DND-41 (cell line): ENCODE data around the gene GOT1.

Experiments used
- ATAC-seq: fragments of 200-7000 bp; cut with Tn5 transposase; 3 replicates; pipeline ENCODE4 v1.9.1; 2021; ENCODE audit warnings: low read depth; ENCODE audit not compliant: insufficient read depth
- DNase-seq: peaks from one replicate; pipeline ENCODE4 v3.0.0-alpha.2; 2020
- H2AFZ ChIP-seq: 2 replicates; pipeline ENCODE4 v1.6.0; 2012; ENCODE audit warnings: low read depth, low read length
- H3K27ac ChIP-seq: 2 replicates; pipeline ENCODE4 v1.5.1; 2012; ENCODE audit warnings: low read length, inconsistent platforms
- H3K27me3 ChIP-seq: fragments of 200-600 bp; sonication (generic); 2 replicates; pipeline ENCODE4 v1.6.0; 2012; ENCODE audit warnings: low read length, mild to moderate bottlenecking, inconsistent platforms; ENCODE audit not compliant: insufficient read depth, poor library complexity
- H3K36me3 ChIP-seq: 2 replicates; pipeline ENCODE4 v1.5.1; 2012; ENCODE audit warnings: low read length, inconsistent platforms; ENCODE audit not compliant: insufficient read depth
- H3K4me1 ChIP-seq: 2 replicates; pipeline ENCODE4 v1.5.1; 2012; ENCODE audit warnings: mild to moderate bottlenecking, low read length; ENCODE audit not compliant: insufficient read depth
- H3K4me2 ChIP-seq: 2 replicates; pipeline ENCODE4 v1.6.0; 2012; ENCODE audit warnings: mild to moderate bottlenecking, moderate library complexity, low read length, inconsistent platforms; ENCODE audit not compliant: insufficient read depth
- H3K4me3 ChIP-seq, 2 experiments: fragments of 200-600 bp in 1 of 2; shearing (Covaris generic) in 1 of 2; 2 replicates each; pipeline ENCODE4 v1.5.1; 2012 to 2016; ENCODE audit warnings: inconsistent platforms in 2 of 2, low read length in 2 of 2, mild to moderate bottlenecking in 2 of 2, low read depth in 1 of 2, moderate library complexity in 1 of 2
- H3K79me2 ChIP-seq: 2 replicates; pipeline ENCODE4 v1.6.0; 2012; ENCODE audit warnings: low read length, inconsistent platforms; ENCODE audit not compliant: insufficient read depth
- H3K9ac ChIP-seq: 2 replicates; pipeline ENCODE4 v1.6.0; 2012; ENCODE audit warnings: low read depth, mild to moderate bottlenecking, inconsistent platforms, low read length, moderate library complexity
- H3K9me3 ChIP-seq: 2 replicates; pipeline ENCODE4 v1.5.1; 2012; ENCODE audit warnings: low read length, moderate library complexity, mild to moderate bottlenecking, inconsistent platforms; ENCODE audit not compliant: insufficient read depth, severe bottlenecking
- H4K20me1 ChIP-seq: 2 replicates; pipeline ENCODE4 v1.6.0; 2012; ENCODE audit warnings: low read length; ENCODE audit not compliant: insufficient read depth
- EZH2 ChIP-seq: IDR thresholded peaks from 3 replicates; pipeline ENCODE4 v1.6.1; 2012; ENCODE audit warnings: borderline replicate concordance, low read depth, mild to moderate bottlenecking, moderate library complexity, low read length, inconsistent platforms; ENCODE audit not compliant: severe bottlenecking
- TF ChIP-seq, protein P1 (sequence below): IDR thresholded peaks from 2 replicates; pipeline ENCODE4 v1.5.1; 2012; ENCODE audit warnings: borderline replicate concordance, low read length, moderate library complexity, mild to moderate bottlenecking; ENCODE audit not compliant: poor library complexity, severe bottlenecking; ENCODE audit errors: extremely low read depth

The GOT1 gene

GRCh38 chr10:99369126-99369525 is 61.3 kb downstream of the GOT1 start:
- Histone ChIP-seq H3K9me3 (no peaks in the 10 kb centered on the region), H4K20me1 (no peaks in the 10 kb centered on the region), H2AFZ (no peak overlapping the region), H3K4me1 (no peaks in the 10 kb centered on the region), H3K9ac (no peak overlapping the region), H3K27me3 (peaks cover 16% of the 10 kb centered on the region), H3K27ac (no peak overlapping the region), H3K36me3 (no peaks in the 10 kb centered on the region), H3K4me3 (no peak overlapping the region), H3K79me2 (no peaks in the 10 kb centered on the region), H3K4me2 (no peak overlapping the region)
- DNase-seq (no peak), ATAC-seq (no peak)
- TF ChIP-seq, protein P1, sequence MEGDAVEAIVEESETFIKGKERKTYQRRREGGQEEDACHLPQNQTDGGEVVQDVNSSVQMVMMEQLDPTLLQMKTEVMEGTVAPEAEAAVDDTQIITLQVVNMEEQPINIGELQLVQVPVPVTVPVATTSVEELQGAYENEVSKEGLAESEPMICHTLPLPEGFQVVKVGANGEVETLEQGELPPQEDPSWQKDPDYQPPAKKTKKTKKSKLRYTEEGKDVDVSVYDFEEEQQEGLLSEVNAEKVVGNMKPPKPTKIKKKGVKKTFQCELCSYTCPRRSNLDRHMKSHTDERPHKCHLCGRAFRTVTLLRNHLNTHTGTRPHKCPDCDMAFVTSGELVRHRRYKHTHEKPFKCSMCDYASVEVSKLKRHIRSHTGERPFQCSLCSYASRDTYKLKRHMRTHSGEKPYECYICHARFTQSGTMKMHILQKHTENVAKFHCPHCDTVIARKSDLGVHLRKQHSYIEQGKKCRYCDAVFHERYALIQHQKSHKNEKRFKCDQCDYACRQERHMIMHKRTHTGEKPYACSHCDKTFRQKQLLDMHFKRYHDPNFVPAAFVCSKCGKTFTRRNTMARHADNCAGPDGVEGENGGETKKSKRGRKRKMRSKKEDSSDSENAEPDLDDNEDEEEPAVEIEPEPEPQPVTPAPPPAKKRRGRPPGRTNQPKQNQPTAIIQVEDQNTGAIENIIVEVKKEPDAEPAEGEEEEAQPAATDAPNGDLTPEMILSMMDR: no peak
- TF ChIP-seq EZH2: no peak

- H4K20me1 ChIP-seq: no peaks in the 10 kb centered on the region
- H3K4me2 ChIP-seq: no peak overlapping the region
- no peak for ATAC-seq
- H3K9me3 ChIP-seq: no peaks in the 10 kb centered on the region
- H3K36me3 ChIP-seq: no peaks in the 10 kb centered on the region
- no peak for DNase-seq
- H3K27me3 ChIP-seq: peaks cover 14% of the 10 kb centered on the region
- no peak overlapping the region for H2AFZ ChIP-seq
- no peaks in the 10 kb centered on the region for H3K79me2 ChIP-seq
- H3K4me3 ChIP-seq: no peak overlapping the region
- TF ChIP-seq, protein P1: no peak
- no peak for TF ChIP-seq EZH2
- H3K9ac ChIP-seq: no peak overlapping the region
- no peaks in the 10 kb centered on the region for H3K4me1 ChIP-seq
- H3K27ac ChIP-seq: no peak overlapping the region
Measured at GRCh38 chr10:99368646-99369045, 61.8 kb downstream of the GOT1 start.

DNA sequence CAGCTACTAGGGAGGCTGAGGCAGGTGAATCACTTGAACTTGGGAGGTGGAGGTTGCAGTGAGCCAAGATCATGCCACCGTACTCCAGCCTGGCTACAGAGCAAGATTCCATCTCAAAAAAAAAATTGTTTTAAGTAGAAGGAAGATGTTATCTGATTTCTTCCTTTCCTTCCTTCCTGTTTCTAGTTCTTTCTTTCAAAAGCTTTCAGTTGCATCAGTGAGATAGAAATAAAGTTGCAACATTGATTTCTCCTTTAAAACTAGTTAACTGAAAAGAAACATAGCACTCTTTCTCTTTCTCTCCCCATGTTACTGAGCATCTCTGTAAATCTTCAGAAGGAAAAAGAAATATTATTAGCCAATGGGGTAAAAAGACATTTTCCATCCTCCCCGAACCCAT is 63.8 kb downstream of the GOT1 start:
- Histone ChIP-seq H3K4me1 (no peaks in the 10 kb centered on the region), H2AFZ (no peak overlapping the region), H3K4me3 (no peak overlapping the region), H3K9ac (no peak overlapping the region), H3K79me2 (no peaks in the 10 kb centered on the region), H4K20me1 (no peaks in the 10 kb centered on the region), H3K27ac (no peak overlapping the region), H3K9me3 (no peaks in the 10 kb centered on the region), H3K36me3 (no peaks in the 10 kb centered on the region), H3K4me2 (no peak overlapping the region), H3K27me3 (peaks cover 16% of the 10 kb centered on the region)
- TF ChIP-seq, protein P1: no peak
- TF ChIP-seq EZH2: no peak
- ATAC-seq (no peak), DNase-seq (no peak)

- no peaks in the 10 kb centered on the region for H3K79me2 ChIP-seq
- no peak overlapping the region for H3K9ac ChIP-seq
- H4K20me1 ChIP-seq: no peaks in the 10 kb centered on the region
- no peaks in the 10 kb centered on the region for H3K9me3 ChIP-seq
- H3K36me3 ChIP-seq: no peaks in the 10 kb centered on the region
- no peak overlapping the region for H3K4me2 ChIP-seq
- H3K4me1 ChIP-seq: no peaks in the 10 kb centered on the region
- TF ChIP-seq, protein P1: no peak
- no peak for TF ChIP-seq EZH2
- H2AFZ ChIP-seq: no peak overlapping the region
- peaks cover 20% of the 10 kb centered on the region for H3K27me3 ChIP-seq
- no peak overlapping the region for H3K27ac ChIP-seq
- ATAC-seq (no peak), DNase-seq (no peak)
- H3K4me3 ChIP-seq: no peak overlapping the region
Measured at GRCh38 chr10:99365736-99366135, 64.7 kb downstream of the GOT1 start.
